GM18861 (cell line): ENCODE data around the gene UNC13A.
"Not testable (repeated sequence)": the region's sequence is repeated elsewhere in the genome, so short reads cannot be mapped to it uniquely, and the experiment has no call there.

Experiments
- ATAC-seq: cut with Tn5 transposase; IDR thresholded peaks from one replicate; pipeline ENCODE4 v1.9.1; 2021; ENCODE audit not compliant: unreplicated experiment

Gene UNC13A

DNA sequence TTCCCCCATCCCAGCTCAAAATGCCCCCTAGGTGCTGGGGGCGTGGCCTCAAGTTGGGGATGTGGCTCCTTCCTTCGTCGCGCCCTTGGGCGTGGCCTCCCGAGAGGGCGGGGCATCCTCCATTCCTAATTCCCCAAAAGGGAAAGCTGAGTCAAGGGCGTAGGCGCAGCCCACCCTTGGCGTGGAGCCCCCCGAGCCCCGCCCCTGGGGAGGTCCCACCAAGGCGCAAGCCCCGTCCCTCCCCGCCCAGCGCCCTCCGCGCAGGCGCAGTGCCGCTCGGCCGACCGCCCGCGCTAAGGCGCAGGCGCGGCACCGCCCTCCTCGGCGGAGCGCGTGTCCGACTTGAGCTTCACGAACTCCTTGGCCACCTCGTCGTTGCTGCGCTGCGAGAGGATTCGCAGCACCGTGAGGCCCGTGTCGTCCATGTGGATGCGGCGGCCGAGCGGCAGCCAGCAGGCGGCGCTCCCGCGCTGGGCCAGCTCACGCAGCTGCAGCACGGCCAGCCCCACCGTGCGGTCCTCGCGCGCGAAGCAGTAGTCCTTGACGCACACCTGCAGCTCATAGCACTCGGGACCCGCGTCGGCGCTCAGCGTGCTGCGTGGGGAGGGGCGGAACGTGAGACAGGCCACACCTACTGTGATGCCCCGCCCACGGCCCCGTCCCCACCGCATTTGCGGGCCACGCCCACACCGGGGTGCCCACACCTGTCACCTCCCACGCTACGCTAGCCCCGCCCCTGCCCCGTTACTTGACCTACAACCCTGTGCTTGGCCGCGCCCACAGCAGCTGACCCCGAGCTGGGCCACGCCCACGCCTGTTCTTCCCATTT is 82.2 kb downstream of the UNC13A start:
- ATAC-seq: peak; percentile 64

DNA sequence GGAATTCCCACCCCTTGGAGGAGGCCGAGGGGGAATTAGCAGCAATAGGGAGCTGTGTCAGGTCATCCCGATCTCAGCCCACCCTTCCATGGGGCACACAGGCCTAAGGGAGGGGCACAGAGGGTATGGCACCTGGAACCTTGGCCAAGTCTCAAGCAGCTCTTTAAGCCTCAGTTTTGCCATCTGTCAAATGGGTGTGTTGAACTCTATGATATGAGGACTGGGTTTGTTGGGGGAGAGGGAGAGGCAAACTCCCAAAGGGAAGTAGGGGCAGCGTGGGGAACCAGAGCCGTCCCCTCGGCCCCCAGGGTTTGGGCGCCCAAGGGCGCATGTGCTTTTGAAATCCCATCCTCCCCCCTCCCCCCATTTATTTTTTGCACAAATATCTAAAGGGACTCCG is 83.0 kb downstream of the UNC13A start:
- no peak for ATAC-seq

DNA sequence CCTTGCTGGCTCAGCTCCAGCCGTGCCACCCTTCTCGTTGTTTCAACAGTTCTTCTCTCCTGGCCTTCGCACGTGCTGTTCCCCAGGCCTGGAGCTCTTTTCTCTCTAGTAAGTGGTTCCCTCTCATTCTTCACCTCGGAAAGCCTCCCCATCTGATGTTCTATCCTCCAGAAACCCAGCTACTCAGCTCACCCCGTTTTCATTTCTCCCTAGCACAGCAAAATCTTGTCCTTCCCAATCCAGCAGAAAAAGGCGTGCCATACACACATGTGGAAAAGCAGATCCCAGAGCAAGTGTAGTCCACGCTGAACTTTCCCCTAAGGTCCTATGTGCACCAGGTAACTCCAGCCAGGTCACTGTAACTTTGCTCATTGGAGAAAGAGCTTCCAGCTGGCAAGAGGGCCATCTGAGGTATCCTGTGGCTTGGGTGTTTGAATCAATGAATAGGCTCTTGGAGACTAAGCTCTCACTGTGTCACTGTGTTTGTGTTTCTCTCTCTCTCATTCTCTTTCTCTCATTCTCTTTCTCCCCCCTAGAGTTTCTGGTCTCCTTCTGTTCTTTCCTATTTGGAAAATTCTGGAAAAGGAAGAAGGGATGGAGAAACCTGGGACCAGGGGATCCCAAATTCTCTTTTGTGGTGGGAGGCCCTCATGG is 83.7 kb downstream of the UNC13A start:
- ATAC-seq: no peak

DNA sequence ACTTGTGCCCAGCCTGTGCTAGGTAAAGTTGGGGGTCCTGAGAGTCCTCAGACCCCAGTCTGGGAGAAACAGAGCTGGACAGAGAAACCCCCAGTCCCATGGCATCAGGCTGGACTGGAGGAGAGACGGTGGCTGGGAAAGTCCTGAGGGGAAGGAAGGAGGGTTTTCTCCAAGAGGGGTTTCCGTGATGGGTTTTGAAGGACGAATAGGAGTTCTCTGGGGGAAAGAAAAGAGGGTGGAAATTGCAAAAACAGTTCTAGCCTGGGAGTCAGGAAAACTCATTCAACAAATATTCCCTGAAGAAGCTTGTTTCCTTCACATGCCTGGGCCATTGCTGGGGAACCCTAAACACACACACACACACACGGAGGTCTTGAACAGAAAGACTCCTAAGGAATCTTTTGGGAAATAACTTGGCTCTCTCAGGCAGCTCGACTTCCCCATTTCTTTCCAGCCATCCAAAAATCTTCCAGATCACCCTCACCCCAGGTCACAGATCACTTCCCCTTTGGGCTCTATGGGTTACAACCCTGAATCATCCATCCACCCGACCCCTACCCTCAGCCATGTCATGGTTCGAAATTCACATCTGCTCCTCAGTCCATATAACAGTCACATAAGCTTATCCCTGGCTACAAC is 85.2 kb downstream of the UNC13A start:
- ATAC-seq: no peak

DNA sequence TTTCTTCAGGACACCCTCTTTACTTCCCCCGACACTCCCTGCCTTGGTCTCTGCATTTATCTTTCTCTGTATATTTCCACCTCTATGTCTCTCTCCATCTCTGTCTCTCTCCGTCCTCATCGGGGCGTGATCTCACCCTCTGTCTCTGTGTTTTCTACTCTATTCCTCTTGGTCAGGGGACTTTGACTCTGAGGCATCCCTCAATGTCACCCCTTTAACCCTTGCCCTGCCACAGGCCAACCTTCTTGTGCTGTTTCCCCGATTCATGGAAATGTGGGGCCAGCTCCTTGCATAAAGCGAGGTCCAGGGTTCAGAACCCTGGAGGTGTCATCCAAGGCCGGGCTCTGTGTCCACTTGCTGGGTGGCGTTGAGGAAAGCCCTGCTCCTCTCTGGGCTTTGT is 85.9 kb downstream of the UNC13A start:
- no peak for ATAC-seq

DNA sequence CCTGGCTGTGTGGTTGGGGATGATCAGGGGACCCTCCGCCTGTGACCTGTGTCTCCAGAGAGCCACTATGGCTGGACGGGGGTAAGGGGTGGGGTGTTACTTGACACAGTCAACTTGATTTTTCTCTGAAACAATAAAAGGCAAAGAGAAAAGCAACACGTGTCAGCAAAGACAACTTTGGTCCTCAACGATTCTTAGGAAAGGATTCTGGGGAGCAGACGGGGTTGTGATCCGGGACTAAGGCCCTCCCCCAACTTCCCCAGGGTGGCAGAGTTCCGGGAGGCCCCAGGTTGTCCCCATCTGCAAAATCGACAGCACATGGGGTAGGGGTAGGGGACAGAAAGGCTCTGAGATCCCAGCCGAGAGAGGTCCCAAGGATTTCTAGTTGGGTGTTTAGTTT is 86.5 kb downstream of the UNC13A start:
- ATAC-seq: no peak

DNA sequence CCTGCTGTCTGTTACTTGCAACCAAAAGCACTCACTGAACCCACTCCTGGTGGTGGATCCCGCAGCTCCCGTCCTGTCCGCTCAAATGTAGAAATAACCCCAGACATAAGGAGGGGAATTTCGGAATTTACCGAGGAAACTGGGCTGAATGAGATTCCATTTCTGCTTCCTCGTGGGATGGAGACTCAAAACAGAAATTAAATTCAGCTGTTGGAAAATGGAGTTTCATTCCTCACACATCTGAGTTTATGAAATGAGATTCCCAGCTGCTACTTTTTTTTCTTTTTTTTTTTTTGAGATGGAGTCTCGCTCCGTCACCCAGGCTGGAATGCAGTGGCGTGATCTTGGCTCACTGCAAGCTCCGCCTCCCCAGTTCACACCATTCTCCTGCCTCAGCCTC is 88.4 kb downstream of the UNC13A start:
- no peak for ATAC-seq

DNA sequence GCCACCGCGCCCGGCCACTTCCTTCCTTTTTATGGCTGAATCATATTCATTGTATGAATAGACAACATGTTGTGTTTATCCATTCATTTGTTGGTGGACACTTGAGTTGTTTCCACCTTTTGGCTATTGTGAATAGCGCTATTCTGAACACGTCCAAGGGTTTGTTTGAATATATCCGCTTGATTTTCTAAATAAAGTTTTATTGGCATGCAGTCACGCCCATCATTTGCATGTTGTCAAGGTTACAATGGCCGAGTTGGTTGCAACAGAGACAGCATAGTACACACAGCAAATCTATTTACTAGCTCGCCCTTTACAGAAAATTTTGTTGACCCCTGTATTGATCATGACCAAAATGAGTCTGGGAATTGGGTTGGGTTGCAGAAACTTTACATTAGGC is 89.2 kb downstream of the UNC13A start:
- no peak for ATAC-seq

DNA sequence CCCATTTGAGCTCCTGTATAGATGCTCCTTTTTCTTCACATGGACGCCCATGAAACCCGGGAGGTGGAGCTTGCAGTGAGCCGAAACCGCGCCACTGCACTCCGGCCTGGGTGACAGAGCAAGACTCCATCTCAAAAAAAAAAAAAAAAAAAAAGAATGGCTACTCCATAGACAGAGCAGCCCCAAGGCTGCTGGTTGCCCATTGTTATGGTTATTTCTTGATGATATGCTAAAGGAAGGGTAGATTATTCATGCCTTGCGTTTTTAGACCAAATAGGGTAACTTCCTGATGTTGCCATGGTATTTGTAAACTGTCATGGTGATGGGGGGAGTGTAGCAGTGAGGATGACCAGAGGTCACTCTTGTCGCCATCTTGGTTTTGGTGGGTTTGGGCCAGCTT is 90.1 kb downstream of the UNC13A start:
- not testable (repeated sequence) for ATAC-seq

DNA sequence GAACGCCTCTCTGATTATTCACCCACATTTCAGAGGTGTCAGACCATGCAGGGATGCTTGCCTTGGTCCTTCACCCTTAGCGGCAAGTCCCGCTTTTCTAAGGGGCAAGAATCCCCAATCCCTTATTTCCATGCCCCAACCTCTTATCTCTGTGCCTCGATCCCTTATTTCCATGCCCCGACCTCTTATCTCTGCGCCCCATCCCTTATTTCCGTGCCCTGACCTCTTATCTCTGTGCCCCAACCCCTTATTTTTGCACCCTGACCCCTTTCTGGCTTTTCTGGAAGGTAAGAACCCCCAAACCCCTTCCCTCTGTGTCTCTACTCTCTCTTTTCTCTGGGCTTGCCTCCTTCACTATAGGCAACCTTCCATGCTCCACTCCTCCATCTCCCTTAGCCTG is 93.9 kb downstream of the UNC13A start:
- not testable (repeated sequence) for ATAC-seq

DNA sequence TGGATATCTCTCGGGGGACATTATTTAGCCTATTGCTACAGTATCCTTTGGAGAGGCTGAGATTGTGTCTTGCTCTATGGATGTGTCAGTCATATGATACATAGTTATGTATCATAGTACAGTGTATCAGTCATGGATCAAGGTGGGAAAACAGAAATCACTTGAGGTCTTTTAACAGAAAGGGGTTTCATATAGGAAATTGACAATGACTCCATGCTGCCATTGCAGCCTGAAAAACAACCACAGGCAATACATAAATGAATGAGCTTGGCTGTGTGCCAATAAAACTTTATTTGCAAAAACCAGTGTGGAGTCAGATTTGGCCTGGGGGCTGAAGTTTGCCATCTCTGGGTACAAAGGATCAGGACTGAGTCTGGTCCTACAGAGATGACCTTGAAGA is 97.3 kb downstream of the UNC13A start:
- no peak for ATAC-seq

DNA sequence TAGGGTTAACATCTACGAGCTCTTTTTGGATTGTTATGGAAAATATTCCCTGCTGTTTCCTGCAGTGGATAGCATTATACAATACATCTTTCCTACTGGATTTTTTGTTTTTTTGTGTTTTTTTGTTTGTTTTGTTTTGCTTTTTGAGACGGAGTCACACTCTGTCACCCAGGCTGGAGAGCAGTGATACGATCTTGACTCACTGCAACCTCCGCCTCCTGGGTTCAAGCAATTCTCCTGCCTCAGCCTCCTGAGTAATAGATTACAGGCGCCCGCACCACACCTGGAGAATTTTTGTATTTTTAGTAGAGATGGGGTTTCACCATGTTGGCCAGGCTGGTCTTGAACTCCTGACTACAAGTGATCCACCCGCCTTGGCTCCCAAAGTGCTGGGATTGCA is 102.8 kb downstream of the UNC13A start:
- not testable (repeated sequence) for ATAC-seq

DNA sequence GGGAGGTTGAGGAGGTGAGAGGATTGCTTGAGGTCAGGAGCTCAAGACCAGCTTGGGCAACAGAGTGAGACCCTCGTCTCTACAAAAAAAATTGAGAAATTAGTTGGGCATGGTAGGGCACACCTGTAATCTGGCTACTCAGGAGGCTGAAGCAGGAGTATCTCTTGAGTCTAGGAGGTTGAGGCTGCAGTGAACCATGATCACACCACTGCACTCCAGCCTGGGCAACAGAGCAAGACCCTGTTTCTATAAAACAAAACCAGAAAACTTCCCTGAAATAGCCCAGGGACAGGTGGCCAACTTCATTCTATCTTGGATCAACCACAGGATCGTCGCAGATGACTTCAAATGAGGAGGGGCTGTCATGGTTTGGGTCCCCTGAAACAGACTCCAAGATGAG is 104.0 kb downstream of the UNC13A start:
- no peak for ATAC-seq

DNA sequence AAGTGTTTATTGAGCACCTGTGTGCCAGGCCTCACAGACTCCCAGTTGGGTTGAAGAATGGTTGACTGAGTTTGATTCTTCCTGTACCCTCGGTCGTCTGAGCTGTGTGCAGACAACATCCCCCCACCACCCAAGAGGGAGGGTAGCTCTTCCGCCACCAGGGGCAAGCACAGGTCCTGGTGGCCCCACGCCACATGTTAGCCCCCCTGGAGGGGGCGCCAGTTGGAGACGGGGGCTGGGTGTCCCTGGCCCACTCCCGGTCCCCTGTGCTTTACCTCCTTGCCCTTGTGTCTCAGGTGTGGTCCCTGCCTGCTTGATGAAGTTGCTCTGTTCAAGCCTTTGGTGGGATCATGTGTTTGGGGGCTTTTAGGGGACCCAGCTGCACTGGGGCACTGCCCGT is 105.5 kb downstream of the UNC13A start:
- ATAC-seq: no peak

DNA sequence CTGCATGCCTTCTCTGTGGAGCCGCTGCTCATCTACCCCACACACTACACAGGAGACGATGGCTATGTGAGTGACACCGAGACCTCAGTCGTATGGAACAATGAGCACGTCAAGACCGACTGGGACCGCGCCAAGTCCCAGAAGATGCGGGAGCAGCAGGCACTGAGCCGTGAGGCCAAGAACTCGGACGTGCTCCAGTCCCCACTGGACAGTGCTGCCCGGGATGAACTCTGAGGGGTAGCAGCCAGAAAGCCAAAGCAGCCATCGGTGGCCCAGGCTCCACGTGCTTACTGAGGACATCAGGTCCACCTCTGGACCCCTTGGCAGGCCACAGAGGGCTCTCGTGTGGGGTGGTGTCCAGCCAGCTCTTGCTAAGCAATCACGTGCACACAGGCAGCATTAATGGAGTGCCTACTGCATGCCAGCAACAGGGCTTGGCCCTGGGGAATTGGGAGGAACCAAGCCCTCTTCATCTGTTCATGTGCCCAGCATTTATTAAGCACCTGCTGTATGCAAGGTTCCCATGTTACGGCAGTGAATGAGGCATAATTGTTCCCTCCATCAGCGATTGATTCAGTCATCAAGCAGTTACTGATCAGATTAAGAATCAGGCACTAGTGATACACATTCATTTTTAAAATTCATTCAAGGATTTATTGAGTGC is 106.8 kb downstream of the UNC13A start:
- no peak for ATAC-seq

DNA sequence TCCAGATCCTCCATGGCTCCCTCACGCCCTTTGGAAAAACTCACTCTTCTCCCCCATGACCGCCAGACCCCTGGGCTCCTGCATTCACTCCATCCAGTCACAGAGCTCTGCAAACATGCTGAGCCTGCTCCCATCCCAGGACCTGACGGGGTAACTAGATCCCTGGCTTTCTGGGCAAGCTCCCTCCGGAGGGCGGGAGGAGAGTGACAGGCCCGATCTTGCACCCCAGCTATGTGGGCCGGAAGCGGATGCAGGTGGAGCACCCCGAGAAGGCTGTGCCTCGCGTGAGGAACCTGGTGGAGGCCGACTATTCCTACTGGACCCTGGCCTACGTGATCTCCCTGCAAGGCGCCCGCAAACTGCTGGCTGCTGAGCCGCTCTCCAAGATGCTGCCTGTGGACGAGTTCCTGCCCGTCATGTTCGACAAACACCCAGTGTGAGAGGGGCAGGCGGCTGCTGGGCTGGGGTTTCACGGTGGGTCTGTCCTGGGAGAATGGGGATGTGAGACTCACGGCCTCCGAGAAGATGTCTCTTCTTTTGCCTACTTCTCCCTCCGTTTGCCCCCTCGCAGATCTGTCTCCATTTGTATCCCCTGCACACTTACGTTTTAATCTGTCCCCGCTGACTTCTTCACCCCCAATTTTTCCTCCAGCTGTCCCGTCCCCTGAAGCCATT is 107.5 kb downstream of the UNC13A start:
- ATAC-seq: no peak

DNA sequence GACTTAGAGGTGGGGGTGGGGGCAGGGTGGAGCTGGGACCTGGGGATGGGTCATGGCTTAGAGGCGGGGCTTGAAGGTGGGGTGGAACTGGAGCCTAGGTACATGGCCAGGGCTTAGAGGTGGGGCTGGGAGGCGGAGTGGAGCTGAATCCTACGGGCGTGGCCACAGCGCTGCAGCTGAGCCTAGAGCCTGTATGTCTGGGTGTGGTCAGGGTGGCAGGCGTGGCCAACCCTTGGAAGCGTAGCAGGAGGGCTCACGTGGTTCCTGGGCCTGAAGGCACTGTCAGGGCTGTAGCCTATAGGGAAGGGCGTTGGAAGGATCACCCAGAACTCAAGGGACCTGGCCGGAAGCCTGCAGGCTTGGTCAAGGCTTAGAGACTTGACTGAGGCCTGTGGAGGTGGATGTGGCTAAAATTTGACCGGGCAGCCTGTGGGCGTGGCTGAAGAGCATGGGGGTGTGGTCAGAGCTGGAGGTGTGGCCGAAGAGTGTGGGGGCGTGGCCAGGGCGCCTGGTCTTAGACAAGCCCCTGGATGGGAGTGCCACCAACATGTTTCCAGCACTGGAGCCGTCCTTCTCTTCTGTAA is 108.4 kb downstream of the UNC13A start:
- ATAC-seq: no peak

DNA sequence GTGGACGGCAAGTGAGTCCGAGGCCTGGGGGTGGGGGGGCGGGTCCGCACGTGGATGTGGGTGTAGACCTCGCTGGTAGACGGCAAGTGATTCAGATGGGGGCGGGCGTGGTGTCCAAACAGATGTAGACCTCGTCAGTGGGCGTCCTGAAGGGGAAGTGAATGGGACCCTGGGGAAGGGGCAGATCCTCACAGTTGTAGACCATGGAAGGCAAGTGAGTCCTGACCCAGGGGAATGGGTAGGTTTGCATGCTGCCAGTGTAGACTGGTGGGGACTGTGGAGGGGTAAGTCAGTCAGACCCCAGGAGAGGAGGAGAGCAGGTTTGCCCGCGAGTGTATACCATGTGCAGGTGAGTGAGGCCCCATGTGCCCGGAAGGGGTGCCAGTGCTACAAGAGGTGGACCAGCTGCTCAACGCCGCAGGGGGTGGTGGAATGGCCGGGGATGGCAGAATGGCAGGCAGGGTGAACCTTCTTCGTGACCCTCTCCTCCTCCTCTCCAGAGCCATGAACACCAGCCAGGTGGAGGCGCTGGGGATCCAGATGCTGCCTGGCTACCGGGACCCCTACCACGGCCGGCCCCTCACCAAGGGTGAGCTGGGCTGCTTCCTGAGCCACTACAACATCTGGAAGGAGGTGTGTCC is 110.6 kb downstream of the UNC13A start:
- ATAC-seq: no peak

DNA sequence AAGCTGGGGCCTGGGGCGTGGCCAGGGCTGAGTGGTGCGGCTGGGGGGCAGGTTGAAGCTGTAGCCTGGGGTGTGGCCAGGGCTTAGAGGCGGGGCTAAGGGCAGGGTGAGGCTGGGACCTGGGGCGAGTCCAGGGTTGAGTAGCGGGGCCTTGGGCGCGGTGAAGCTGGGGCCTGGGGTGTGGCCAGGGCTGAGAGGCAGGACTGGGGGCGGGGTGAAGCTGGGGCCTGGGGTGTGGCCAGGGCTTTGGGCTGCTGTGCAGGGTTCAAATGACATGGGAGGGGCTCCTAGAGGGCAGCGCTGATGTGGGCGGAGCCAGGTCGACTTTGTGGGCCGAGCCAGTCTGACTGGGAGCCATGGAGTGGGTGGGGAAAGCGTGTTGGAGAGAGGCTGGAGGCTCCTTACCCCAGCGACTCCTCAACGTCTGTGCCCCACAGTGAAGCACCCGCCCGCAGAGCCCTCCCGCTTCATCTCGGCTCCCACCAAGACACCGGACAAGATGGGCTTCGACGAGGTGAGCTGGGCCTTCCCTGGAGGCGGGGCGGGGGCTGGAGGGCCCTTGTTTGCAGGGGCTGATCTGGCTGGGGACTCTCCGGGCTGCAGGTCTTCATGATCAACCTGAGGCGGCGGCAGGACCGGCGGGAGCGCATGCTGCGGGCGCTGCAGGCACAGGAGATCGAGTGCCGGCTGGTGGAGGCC is 111.2 kb downstream of the UNC13A start:
- no peak for ATAC-seq
